H54 (cell line): Measurements from ENCODE around the gene CACNA2D2.

Experiments used
- DNase-seq: peaks from one replicate; pipeline ENCODE4 v3.0.0; 2011; ENCODE audit warnings: low spot score, mixed read lengths; ENCODE audit not compliant: insufficient read length
- FAIRE-seq: peaks from 3 replicates; lab custom pipeline; 2011; peaks lifted over from hg19 to GRCh38; lab: Jason Lieb, UNC
- POLR2A ChIP-seq: IDR thresholded peaks from 2 replicates; pipeline ENCODE4 v1.6.1; 2011; ENCODE audit warnings: low read depth, mild to moderate bottlenecking, low read length

CACNA2D2 gene

GRCh38 chr3:50534681-50535330, 31.4 kb upstream of the CACNA2D2 start:
- TF ChIP-seq POLR2A = no peak
- DNase-seq (no peak), FAIRE-seq (no peak)

- no peak for TF ChIP-seq POLR2A
- DNase-seq (no peak), FAIRE-seq (no peak)
Measured at GRCh38 chr3:50533807-50534461, 30.5 kb upstream of the CACNA2D2 start.

- DNase-seq (no peak), FAIRE-seq (no peak)
- TF ChIP-seq POLR2A = no peak
Measured at GRCh38 chr3:50533316-50533715, 29.9 kb upstream of the CACNA2D2 start.

GRCh38 chr3:50532062-50532705, 28.8 kb upstream of the CACNA2D2 start:
- FAIRE-seq = no peak
- no peak for DNase-seq
- no peak for TF ChIP-seq POLR2A

GRCh38 chr3:50531201-50531600, 27.8 kb upstream of the CACNA2D2 start:
- TF ChIP-seq POLR2A = no peak
- DNase-seq (peak; percentile 73), FAIRE-seq (no peak)

GRCh38 chr3:50530001-50530970, 26.9 kb upstream of the CACNA2D2 start:
- TF ChIP-seq POLR2A = no peak
- no peak for FAIRE-seq
- no peak for DNase-seq

GRCh38 chr3:50525987-50526386, 22.6 kb upstream of the CACNA2D2 start:
- DNase-seq (peak; percentile 99), FAIRE-seq (peak; percentile 41)
- no peak for TF ChIP-seq POLR2A

- DNase-seq = no peak
- no peak for FAIRE-seq
- no peak for TF ChIP-seq POLR2A
Measured at GRCh38 chr3:50525191-50525910, 21.9 kb upstream of the CACNA2D2 start.

GRCh38 chr3:50524746-50525145, 21.3 kb upstream of the CACNA2D2 start:
- FAIRE-seq (no peak), DNase-seq (no peak)
- TF ChIP-seq POLR2A = no peak

- TF ChIP-seq POLR2A = no peak
- DNase-seq (no peak), FAIRE-seq (no peak)
Measured at GRCh38 chr3:50523279-50523811, 19.9 kb upstream of the CACNA2D2 start.

- TF ChIP-seq POLR2A = no peak
- no peak for FAIRE-seq
- no peak for DNase-seq
Measured at GRCh38 chr3:50521572-50521971, 18.1 kb upstream of the CACNA2D2 start.

GRCh38 chr3:50520849-50521248, 17.4 kb upstream of the CACNA2D2 start:
- no peak for FAIRE-seq

More at GRCh38 chr3:50520849-50521248, 17.4 kb upstream of the CACNA2D2 start:
- no peak for DNase-seq
- no peak for TF ChIP-seq POLR2A
